Measurements from ENCODE around the gene RAB33B.
"Not testable (repeated sequence)": the region's sequence is repeated elsewhere in the genome, so short reads cannot be mapped to it uniquely, and the experiment has no call there.

The RAB33B gene

DNA sequence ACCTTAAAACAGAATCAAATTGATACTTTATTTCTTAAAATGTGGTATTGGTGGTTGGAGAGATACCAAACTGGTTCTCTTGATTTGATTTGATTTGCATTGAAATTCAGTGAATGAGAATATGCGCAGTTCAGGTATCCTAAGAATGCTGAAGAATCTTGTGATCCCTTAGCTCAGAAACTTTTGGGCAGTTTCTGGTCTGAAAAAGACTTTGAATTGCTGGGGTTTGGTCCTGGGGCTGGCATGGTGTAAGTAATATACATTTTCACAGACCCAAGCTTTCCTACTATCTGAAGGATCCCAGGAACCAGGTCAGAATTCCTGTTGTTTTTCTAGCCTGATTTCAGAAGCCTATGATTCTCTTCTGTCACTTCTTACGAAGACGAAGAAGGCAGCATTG lies 6.6 kb downstream of the RAB33B start:
- ChIA-PET POLR2A (ENCODE audit: low non-redundant PET) (no interaction called here), CTCF (no interaction called here)
- TF ChIP-seq, protein P1, sequence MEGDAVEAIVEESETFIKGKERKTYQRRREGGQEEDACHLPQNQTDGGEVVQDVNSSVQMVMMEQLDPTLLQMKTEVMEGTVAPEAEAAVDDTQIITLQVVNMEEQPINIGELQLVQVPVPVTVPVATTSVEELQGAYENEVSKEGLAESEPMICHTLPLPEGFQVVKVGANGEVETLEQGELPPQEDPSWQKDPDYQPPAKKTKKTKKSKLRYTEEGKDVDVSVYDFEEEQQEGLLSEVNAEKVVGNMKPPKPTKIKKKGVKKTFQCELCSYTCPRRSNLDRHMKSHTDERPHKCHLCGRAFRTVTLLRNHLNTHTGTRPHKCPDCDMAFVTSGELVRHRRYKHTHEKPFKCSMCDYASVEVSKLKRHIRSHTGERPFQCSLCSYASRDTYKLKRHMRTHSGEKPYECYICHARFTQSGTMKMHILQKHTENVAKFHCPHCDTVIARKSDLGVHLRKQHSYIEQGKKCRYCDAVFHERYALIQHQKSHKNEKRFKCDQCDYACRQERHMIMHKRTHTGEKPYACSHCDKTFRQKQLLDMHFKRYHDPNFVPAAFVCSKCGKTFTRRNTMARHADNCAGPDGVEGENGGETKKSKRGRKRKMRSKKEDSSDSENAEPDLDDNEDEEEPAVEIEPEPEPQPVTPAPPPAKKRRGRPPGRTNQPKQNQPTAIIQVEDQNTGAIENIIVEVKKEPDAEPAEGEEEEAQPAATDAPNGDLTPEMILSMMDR (conservative IDR thresholded peaks at IDR 0.05; ENCODE audit: low read depth): no peak
- DNase-seq (ENCODE audit: low spot score): no peak
- H3K27ac ChIP-seq: no peak overlapping the region

DNA sequence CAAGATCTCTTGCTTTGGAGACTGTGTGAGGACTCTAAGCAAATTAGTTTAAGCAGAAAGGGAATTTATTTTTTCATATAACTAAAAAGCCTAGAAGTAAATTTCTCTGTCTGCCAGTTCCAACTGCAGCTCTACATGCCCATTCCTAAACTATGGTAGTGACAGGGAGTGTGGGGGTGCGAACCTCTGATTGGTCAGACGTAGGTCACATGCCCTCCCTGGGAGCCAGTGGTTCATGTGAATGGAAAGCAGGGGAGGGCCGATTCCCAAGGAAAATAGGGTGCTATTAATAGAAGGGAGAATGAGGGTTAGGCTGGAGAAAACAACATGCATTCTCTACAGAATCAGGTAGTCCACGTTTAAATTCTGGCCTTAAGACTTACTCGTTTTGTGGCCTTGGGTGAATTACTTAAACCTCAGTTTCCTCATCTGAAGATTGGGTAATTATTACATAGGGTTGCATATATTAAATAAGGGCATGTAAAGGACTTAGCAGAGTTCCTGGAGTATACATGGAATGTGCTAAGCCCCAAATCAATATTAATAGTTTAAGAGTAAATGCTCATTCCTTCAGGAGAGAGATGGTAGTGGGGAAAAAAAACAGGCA lies 7.2 kb downstream of the RAB33B start:
- ChIA-PET CTCF (no interaction called here), POLR2A (ENCODE audit: low non-redundant PET) (no interaction called here)
- TF ChIP-seq, protein P1 (conservative IDR thresholded peaks at IDR 0.05; ENCODE audit: low read depth): no peak
- DNase-seq (ENCODE audit: low spot score): no peak
- H3K27ac ChIP-seq: no peak overlapping the region

DNA sequence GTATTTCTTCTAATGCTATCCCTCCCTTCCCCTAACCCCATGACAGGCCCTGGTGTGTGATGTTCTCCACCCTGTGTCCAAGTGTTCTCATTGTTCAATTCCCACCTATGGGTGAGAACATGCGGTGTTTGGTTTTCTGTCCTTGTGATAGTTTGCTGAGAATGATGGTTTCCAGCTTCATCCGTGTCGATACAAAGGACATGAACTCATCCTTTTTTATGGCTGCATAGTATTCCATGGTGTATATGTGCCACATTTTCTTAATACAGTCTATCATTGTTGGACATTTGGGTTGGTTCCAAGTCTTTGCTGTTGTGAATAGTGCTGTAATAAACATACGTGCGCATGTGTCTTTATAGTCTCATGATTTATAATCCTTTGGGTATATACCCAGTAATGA lies 10.6 kb downstream of the RAB33B start:
- H3K27ac ChIP-seq; POLR2A ChIA-PET (ENCODE audit: low non-redundant PET); CTCF ChIA-PET; DNase-seq (ENCODE audit: low spot score): not testable (repeated sequence)

DNA sequence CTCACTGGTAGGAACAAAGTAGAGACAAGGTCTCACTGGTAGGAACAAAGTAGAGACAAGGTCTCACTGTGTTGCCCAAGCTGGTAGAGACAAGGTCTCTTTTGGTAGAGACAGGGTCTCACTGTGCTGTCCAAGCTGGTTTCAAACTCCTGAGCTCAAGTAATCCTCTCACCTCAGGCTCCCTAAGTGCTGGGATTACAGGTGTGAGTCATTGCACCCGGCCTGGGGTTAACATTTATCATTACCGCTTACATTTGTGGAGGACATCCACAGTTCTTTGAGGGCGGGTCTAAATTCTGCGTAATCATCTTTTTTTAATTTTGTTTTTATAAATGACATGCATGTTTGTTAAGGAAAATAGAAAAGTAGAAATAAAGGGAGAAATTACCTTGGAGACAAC lies 12.0 kb downstream of the RAB33B start:
- ChIA-PET POLR2A (ENCODE audit: low non-redundant PET) (no interaction called here), CTCF (interaction anchor here (0.6 to 0.7 kb wide), 2 partner anchors 99 to 191 kb away, joined by 3 to 5 read pairs; no protein-coding TSS in a partner anchor)
- TF ChIP-seq, protein P1 (conservative IDR thresholded peaks at IDR 0.05; ENCODE audit: low read depth): no peak

DNA sequence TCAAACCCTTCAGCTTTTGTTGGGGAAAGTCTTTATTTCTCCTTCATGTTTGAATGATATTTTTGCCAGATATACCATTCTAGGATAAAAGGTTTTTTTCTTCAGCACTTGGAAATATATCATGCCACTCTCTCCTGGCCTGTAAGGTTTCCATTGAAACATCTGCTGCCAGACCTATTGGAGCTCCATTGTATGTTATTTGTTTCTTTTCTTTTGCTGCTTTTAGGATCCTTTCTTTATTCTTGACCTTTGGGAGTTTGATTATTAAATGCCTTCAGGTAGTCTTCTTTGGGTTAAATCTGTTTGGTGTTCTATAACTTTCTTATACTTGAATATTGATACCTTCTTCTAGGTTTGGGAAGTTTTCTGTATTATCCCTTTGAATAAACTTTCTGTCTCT lies 14.8 kb downstream of the RAB33B start:
- H3K27ac ChIP-seq; DNase-seq (ENCODE audit: low spot score); POLR2A ChIA-PET (ENCODE audit: low non-redundant PET): not testable (repeated sequence)
- CTCF ChIA-PET: interaction anchor here (0.6 kb wide), 1 partner anchor 215 kb away, joined by 4 read pairs; no protein-coding TSS in a partner anchor

More for the DNA sequence above, 12.0 kb downstream of the RAB33B start:
- H3K27ac ChIP-seq: no peak overlapping the region
- DNase-seq (ENCODE audit: low spot score): no peak

DNA sequence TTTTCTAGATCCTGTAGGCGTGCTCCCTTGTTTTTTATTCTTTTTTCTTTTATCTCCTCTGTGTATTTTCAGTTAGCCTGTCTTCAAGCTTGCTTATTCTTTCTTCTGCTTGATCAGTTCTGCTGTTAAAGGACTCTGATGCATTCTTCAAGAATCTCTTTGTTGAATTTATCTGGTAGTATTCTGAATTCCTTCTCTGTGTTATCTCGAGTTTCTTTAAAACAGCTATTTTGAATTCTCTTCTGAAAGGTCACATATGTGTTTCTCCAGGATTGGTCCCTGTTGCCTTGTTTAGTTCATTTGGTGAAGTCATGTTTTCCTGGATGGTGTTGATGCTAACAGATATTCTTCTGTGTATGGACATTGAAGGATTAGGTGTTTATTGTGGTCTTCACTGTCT lies 15.3 kb downstream of the RAB33B start:
- ChIA-PET CTCF (interaction anchor here (0.6 kb wide), 1 partner anchor 215 kb away, joined by 4 read pairs; no protein-coding TSS in a partner anchor), POLR2A (ENCODE audit: low non-redundant PET) (no interaction called here)
- DNase-seq (ENCODE audit: low spot score): no peak
- H3K27ac ChIP-seq: no peak overlapping the region
- TF ChIP-seq, protein P1 (conservative IDR thresholded peaks at IDR 0.05; ENCODE audit: low read depth): no peak

DNA sequence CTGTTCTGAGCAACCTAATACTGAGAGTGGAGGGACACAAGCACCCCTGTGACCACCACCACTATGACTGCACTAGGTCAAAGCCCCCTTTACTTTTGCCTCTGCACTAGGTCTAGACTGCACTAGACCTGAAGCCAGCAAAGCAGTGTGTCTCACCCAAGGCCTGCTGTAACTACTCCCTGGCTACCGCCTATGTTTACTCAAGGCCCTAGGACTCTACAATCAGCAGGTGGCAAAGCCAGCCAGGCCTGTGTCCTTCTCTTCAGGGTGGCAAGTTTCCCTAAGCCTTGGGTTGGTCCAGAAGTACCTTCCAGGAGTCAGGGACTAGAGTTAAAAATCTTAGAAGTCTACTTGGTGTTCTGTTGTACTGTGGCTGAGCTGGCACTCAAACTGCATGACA lies 15.9 kb downstream of the RAB33B start:
- POLR2A ChIA-PET (ENCODE audit: low non-redundant PET): no interaction called here
- DNase-seq (ENCODE audit: low spot score): no peak
- H3K27ac ChIP-seq: no peak overlapping the region
- CTCF ChIA-PET: no interaction called here
- TF ChIP-seq, protein P1 (conservative IDR thresholded peaks at IDR 0.05; ENCODE audit: low read depth): no peak

DNA sequence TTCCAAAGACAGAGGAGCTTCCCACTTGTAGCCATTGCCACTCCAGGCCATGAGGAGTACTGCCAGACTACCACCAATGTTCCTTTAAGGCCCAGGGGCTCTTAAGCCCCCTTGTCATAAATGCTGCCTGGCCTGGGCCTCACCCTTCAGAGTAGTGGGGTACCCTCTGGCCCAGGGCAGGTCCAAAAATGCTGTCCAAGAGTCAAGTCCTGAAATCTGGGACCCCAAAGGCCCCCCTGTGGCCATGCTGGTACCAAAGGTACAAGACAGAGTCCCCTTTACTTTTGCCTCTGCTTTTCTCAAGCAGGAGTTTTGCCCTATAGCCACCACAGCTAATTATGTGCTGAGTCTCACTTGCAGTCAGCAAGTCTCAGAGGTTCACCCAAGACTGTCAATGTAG lies 16.4 kb downstream of the RAB33B start:
- CTCF ChIA-PET: no interaction called here
- no peak overlapping the region for H3K27ac ChIP-seq
- DNase-seq (ENCODE audit: low spot score): no peak
- TF ChIP-seq, protein P1 (conservative IDR thresholded peaks at IDR 0.05; ENCODE audit: low read depth): no peak
- POLR2A ChIA-PET (ENCODE audit: low non-redundant PET): no interaction called here

Measured in RWPE1 (cell line).